Stimulated activated naive CD8-positive, alpha-beta T cell treated with anti-CD3 and anti-CD28 coated beads, Interleukin-15, Interleukin-2, amounts not matched to agents 100 U/mL and 50 U/mL, for 24 hours (primary cell): Measurements from ENCODE around the gene IL16.

Experiments
- ATAC-seq: fragments of 150-1000 bp; cut with Tn5 transposase; one replicate; pipeline ENCODE4 v1.10.0; 2021
- DNase-seq: peaks from one replicate; pipeline ENCODE4 v3.0.0; 2021

IL16 gene

DNA sequence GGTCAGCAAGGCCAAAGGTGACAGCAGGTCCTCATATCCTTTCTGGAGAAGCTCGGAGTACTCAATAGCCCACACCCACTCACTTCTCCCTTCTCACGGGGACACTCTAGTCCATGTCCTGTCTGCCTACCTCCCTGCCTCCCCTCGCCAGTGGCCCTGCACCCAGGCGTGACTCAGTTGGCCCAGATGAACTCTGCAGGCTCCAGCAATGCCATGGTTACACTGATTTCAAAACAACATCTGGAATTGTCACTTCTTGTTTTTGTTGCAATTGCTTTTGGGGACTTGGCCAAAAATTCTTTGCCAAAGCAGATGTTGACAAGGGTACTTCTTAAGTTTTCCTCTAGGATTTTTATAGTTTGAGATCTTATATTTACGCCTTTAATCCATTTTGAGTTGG lies 13.0 kb downstream of the IL16 start:
- ATAC-seq (no peak), DNase-seq (no peak)

- ATAC-seq (no peak), DNase-seq (no peak)
These were observed 14.7 kb downstream of the IL16 start for GRCh38 chr15:81211376-81211775.

DNA sequence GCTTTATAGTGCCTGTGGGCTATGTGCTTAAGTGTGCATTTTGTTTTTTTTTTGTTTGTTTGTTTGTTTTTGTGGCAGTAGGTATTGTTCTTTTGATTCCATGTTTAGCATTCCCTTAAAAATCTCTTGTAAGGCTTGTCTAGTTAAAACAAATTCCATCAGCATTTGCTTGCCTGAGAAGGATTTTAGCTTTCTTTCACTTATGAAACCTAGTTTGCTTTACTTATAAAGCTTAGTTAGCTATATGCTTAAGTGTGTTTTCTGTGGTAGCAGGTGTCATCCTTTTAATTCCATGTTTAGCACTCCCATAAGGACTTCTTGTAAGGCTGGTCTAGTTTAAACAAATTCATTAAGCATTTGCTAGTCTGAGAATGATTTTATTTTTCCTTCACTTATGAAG lies 17.3 kb downstream of the IL16 start:
- DNase-seq = no peak
- no peak for ATAC-seq

GRCh38 chr15:81215531-81215930 lies 18.9 kb downstream of the IL16 start:
- no peak for DNase-seq
- ATAC-seq = no peak

GRCh38 chr15:81215983-81216382 lies 19.3 kb downstream of the IL16 start:
- no peak for DNase-seq
- ATAC-seq = no peak

DNA sequence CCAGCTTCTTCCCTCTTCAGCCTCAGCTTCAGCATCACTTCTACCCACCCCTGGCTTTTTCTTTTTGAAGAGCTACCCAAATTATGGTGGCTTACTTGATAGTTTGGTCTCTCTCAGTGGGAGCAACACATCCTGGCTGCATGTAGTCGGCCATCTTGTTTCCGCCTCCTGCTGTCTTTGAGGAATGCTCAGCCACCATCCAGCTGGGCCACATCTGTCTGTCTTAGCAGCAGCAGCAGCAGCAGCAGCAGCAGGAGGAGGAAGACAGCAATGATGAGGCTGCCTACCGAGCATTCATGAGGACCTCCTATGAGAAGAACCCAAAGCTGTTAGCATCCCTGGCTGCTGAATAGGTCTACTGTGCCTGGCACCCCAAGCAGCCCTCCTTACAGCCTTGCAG lies 19.7 kb downstream of the IL16 start:
- DNase-seq (no peak), ATAC-seq (no peak)

DNA sequence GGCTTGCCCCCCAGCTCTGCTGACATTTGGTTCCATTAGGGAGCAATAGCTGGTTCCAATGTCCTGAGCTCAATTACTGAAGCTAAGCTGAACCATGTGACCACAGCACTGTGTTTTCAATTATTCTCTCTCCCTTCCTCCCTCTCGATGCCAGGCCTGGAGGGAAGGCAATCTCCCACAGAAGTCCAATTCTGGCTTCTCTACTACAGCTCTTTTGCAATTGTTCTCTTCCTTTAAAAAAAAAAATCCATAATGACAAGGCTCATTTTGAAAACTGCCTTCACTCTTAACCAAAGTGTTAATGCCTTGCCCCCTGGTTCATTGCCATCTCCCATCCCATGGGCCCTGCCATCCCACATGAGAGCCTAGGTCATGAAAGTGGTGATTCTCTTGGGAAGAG lies 24.8 kb downstream of the IL16 start:
- DNase-seq (no peak), ATAC-seq (no peak)

- DNase-seq (no peak), ATAC-seq (no peak)
These were observed 25.3 kb downstream of the IL16 start for GRCh38 chr15:81222007-81222406.

DNA sequence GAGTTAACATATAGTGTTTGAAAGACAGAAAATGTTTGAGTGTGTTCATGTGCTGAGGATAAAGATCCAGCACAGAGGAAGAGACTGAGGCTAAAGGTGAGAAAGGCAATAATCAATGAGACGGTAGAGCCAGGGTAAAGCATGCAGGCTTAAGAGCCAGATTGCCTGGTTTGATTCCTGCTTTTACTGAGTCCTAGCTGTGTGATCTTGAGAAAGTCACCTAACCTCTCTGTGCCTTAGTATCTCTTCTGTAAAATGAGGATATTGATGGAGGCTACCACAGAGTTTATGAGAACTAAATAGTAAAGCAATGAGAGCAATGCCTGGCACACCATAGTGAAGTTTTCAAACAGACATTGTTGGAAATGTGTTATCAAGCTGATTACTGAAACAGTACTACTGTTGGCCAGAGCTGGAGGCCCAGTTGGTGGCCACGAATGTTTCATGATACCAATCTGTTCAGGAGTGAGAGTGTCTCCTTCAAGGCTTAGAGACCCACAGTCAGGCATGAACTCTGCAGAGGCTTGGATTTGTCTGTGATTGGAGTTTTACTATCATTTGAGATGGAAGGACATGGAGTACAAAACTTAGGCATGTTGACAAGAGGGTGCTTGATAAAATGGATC lies 26.8 kb downstream of the IL16 start:
- no peak for DNase-seq
- no peak for ATAC-seq

GRCh38 chr15:81224232-81224631 lies 27.6 kb downstream of the IL16 start:
- ATAC-seq (no peak), DNase-seq (no peak)

- DNase-seq = no peak
These were observed 28.5 kb downstream of the IL16 start for GRCh38 chr15:81225161-81225671.

DNA sequence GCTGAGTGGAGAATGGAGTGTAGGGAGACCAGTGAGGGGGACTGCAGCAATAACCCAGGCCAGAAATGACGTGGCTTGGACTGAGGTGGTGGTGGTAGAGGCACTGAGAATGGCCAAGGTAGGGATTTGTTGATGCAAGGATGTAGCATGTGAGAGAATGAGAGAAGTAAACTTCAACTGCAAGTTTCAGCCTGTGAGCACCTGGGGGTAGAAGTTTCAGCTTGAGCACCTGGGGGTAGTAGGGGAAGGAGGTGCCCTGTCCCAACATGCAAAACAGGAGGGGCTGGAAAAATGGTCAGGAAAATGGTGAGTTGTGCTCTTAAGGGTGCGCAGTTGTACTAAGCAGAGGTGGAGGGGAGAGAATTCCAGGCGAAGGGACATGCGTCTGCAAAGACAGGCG lies 31.0 kb downstream of the IL16 start:
- no peak for DNase-seq
- ATAC-seq = no peak

More at GRCh38 chr15:81225161-81225671, 28.5 kb downstream of the IL16 start:
- ATAC-seq = no peak

GRCh38 chr15:81229586-81229985 lies 32.9 kb downstream of the IL16 start:
- ATAC-seq (no peak), DNase-seq (no peak)

DNA sequence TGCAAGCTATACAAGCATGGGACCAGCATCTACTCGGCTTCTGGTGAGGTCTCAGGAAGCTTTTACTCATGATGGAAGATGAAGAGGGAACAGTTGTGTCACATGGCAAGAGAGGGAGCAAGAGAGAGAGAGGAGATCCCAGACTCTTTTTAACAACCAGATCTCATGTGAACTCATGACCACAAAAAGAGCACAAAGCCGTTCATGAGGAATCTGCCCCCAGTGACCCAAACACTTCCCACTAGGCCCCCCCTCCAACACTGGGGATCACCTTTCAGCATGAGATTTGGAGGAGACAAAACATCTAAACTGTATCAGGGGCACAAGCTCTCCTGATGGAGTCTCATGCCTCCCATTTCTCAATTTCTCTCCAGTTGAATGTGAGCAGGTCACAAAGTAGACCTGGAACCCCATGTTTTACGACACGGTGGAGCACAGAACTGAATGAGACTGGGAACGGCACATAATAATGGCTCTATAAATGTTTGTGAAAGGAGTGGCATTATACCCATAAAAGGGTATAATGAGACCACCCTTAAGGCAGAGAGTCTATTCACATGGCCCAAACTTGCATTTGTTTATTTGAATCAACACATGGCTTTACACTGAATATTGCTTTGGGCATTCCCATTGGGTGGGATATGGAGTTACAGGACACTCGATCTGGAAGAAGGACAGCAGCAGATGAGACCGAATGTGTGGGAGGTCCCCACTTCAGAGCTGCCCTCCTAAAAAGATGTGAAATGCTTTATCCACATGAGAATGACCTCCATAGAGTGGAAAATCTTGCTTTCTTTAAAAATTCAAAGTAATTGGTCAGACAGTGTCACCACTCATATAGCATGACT lies 38.8 kb downstream of the IL16 start:
- DNase-seq = no peak
- no peak for ATAC-seq

DNA sequence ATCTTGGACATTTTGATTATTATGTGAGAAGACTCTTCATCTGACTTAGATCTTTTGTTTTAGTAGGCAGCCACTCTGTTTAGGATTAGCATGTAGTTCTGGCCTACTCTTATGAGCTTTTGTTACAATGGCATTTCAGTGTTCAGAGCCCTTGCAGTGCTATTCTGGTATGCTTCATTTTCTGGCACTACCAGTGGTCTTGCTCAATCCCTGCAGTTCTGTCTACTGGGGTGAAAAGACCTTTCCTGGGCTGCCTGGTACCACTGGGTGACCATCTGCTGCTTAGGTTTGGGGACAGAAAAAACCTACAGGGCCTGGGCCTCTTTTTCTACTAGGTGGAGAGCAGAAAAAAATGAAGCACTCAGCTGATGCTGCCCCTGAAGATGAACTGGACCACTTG lies 42.5 kb downstream of the IL16 start:
- ATAC-seq (no peak), DNase-seq (no peak)

DNA sequence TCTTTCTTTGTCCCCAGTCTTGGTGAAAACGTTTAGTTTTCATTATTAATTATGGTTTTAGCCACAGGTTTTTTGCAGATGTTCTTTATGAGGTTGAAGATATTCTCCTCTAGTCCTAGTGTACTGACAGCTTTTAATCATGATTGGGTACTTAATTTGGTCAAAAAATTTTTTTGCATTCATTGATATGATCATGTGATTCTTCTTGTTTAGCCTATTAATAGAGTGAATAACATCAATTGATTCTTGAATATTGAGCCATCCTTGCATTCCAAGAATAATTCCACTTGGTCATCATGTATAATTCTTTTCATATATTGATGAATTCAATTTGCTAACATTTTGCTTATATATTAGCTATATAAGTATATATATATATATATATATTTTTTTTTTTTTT lies 46.1 kb downstream of the IL16 start:
- DNase-seq = no peak
- ATAC-seq = no peak

- ATAC-seq = no peak
These were observed 47.6 kb downstream of the IL16 start for GRCh38 chr15:81244306-81244705.

DNA sequence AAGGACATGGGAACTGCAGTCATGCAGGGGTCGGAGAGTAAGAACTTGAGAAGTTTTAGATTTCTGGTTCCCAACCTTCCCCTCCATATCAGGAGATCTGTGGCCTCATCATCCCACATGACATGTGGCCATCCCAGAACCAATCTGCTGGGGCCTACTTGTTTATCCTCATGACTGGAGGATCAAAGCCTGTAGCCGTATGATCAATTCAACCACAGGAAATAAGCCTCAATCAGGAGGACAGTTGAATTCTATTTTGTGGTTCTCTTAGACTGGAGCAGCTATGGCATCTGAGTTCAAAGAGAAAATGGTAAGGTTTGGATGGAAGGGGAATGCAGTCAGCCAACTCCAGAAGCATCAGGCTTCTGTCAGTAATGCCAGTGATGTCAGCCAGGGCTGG lies 57.2 kb downstream of the IL16 start:
- ATAC-seq = no peak
- DNase-seq = no peak

More at GRCh38 chr15:81244306-81244705, 47.6 kb downstream of the IL16 start:
- DNase-seq = no peak

DNA sequence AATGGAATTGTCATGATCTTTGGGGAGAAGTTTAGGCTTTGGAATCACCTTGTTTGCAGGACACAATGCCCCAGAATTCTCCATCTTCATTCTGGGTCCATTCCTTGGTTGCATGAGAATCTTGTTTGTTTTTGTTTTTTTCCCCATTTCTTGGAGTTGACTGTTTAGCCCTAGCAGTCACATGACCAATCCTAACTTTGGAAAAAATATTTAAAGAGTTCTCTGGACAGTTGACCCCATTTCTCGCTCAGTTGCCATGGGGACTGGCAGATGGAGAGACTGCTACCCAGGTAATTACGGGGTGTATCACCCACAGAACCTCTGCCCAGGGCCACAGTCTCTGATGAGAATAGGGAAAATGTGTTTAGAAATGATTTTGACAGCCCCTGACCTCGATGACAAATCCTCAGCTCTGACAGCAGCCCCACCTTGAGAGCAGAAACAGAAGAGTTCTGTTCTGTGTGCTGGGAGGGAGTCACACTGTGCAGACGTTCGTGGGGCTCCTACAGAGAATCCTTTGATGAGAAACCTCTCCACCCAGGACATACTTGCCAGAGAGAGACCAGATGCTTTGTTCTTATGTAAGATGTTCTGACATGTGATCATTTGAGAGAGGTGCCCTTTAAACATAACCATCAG lies 57.7 kb downstream of the IL16 start:
- no peak for DNase-seq
- no peak for ATAC-seq

- ATAC-seq (no peak), DNase-seq (no peak)
These were observed 58.2 kb downstream of the IL16 start for GRCh38 chr15:81254916-81255290.

GRCh38 chr15:81255315-81255957 lies 58.8 kb downstream of the IL16 start:
- ATAC-seq = no peak
- DNase-seq = no peak

GRCh38 chr15:81255958-81256320 lies 59.3 kb downstream of the IL16 start:
- no peak for DNase-seq
- ATAC-seq = no peak

DNA sequence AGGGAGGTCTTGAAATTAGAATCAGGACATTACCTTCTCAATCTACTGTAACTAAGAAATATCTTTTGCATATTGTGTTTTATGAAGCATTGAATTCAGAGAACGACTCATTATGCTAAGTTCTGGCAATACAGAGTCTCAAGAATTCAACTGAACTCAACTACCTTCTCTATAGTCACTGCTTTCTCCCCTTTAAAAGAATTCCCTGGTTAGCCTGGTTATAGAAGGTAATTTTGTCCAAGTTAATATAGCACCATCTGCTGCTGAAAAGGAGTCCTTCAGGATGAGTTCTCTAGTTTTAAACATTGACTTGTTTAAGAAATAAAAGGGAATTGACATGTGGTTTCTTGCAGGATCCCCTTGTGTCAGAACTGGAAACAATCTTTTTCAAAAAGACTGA lies 60.2 kb downstream of the IL16 start:
- ATAC-seq (no peak), DNase-seq (no peak)
